Non-pigmented ciliary epithelial cell (primary cell): ENCODE results near the gene PAPPA.

Source experiments
- DNase-seq: peaks from one replicate; pipeline ENCODE4 v3.0.0-alpha.2; 2010; ENCODE audit warnings: low read depth

The PAPPA gene

GRCh38 chr9:116345393-116345792 lies 191.8 kb downstream of the PAPPA start:
- no peak for DNase-seq

- DNase-seq = no peak
Observed at GRCh38 chr9:116345817-116346216, 192.2 kb downstream of the PAPPA start.

- DNase-seq = no peak
Observed at GRCh38 chr9:116349684-116350083, 196.1 kb downstream of the PAPPA start.

GRCh38 chr9:116350213-116350612 lies 196.6 kb downstream of the PAPPA start:
- no peak for DNase-seq

GRCh38 chr9:116352958-116353357 lies 199.4 kb downstream of the PAPPA start:
- DNase-seq = no peak

- DNase-seq = no peak
Observed at GRCh38 chr9:116355153-116355921, 201.7 kb downstream of the PAPPA start.

- DNase-seq = no peak
Observed at GRCh38 chr9:116358251-116358650, 204.7 kb downstream of the PAPPA start.

GRCh38 chr9:116360016-116360415 lies 206.4 kb downstream of the PAPPA start:
- no peak for DNase-seq

GRCh38 chr9:116360989-116361388 lies 207.4 kb downstream of the PAPPA start:
- no peak for DNase-seq

GRCh38 chr9:116361547-116361946 lies 208.0 kb downstream of the PAPPA start:
- DNase-seq = no peak

GRCh38 chr9:116362493-116362892 lies 208.9 kb downstream of the PAPPA start:
- DNase-seq = no peak

- peak; percentile 31 for DNase-seq
Observed at GRCh38 chr9:116365056-116365471, 211.5 kb downstream of the PAPPA start.

GRCh38 chr9:116366241-116366640 lies 212.7 kb downstream of the PAPPA start:
- DNase-seq = no peak

GRCh38 chr9:116368680-116369079 lies 215.1 kb downstream of the PAPPA start:
- no peak for DNase-seq

GRCh38 chr9:116369706-116370105 lies 216.1 kb downstream of the PAPPA start:
- no peak for DNase-seq

- DNase-seq = no peak
Observed at GRCh38 chr9:116370556-116370955, 217.0 kb downstream of the PAPPA start.

GRCh38 chr9:116372081-116372673 lies 218.6 kb downstream of the PAPPA start:
- DNase-seq = no peak

GRCh38 chr9:116372786-116373185 lies 219.2 kb downstream of the PAPPA start:
- DNase-seq = no peak

GRCh38 chr9:116377179-116377798 lies 223.7 kb downstream of the PAPPA start:
- DNase-seq = peak; percentile 56

GRCh38 chr9:116378873-116379272 lies 225.3 kb downstream of the PAPPA start:
- no peak for DNase-seq

GRCh38 chr9:116379821-116380220 lies 226.2 kb downstream of the PAPPA start:
- no peak for DNase-seq

- no peak for DNase-seq
Observed at GRCh38 chr9:116380496-116380995, 227.0 kb downstream of the PAPPA start.

GRCh38 chr9:116381350-116381749 lies 227.8 kb downstream of the PAPPA start:
- DNase-seq = no peak
